ENCODE measurements around the gene RXRB. TPM values are rescaled to one million over a fixed set of nuclear protein-coding genes. Genes with fewer than 3 reads are reported as not detected.

RXRB gene
- polyA plus RNA-seq, 1 of the 3 experiments (the other 2 are of a cell fraction), result 45.8 TPM

DNA sequence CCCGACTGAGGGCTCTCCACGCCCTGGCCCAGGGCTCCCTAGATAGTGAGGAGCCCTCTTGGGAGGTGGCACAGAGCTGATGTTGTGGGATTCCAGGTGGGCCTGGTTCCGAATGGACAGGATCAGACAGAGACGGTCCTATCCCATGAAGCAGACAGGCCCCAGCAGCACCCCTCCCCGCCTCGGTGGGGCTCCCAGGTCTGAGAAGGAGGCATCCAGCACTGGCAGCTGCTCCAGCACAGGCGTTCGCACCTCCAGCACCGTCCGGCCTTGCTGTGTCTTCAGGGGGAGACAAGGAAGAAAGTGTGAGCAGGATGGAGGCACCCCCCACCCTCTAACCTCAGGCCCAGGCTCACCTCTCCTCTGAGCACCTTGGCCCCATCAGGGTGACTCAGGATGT is 36.9 kb downstream of the RXRB start:
- Histone ChIP-seq H3K27me3 (ENCODE audit: insufficient read depth) (no peaks in the 10 kb centered on the region; the same call in 1 of the 2 replicates), H3F3A (replicated peaks; ENCODE audit: insufficient read depth) (no peaks in the 10 kb centered on the region), H3K4me2 (no peak overlapping the region), H3K79me2 (ENCODE audit: insufficient read depth) (no peaks in the 10 kb centered on the region), H2AFZ (ENCODE audit: low read depth) (no peak overlapping the region), H3K36me3 (replicated peaks in 1 of 2; ENCODE audit: control insufficient read depth in 1 of 2, insufficient read depth in 2 of 2, low read length in 1 of 2) (no peaks in the 10 kb centered on the region), H3K9me3 (no peaks in the 10 kb centered on the region), H3K9ac (no peak overlapping the region), H3K4me1 (ENCODE audit: control insufficient read depth in 1 of 2, insufficient read depth in 2 of 2, low read depth in 1 of 2, low read length in 1 of 2) (peaks cover 0 to 7% of the 10 kb centered on the region in 2 experiments; a peak in 1 of 4 replicates), H3K9me2 (no peaks in the 10 kb centered on the region), H3K4me3 (ENCODE audit: low read depth in 2 of 2, low read length in 1 of 2) (no peak overlapping the region), H4K20me1 (ENCODE audit: insufficient read depth) (no peaks in the 10 kb centered on the region), H3K27ac (ENCODE audit: low read depth in 2 of 2, low read length in 1 of 2) (no peak overlapping the region)
- CTCF ChIA-PET, result interaction anchor here (0.6 to 5.8 kb wide), 7 partner anchors 10 to 148 kb away, joined by 3 to 50 read pairs (median 3); partner anchors contain the start of gene HSD17B8
- TF ChIP-seq GABPA (IDR thresholded peaks at IDR 0.05; ENCODE audit: low read depth), result no peak
- TF ChIP-seq ZBTB33 (IDR thresholded peaks at IDR 0.05; ENCODE audit: borderline replicate concordance, low read depth), result no peak
- no peak for TF ChIP-seq CHD2 (IDR thresholded peaks at IDR 0.05; ENCODE audit: low read length, partially characterized antibody)
- TF ChIP-seq MEF2A (IDR thresholded peaks at IDR 0.05; ENCODE audit: borderline replicate concordance, low read depth), result no peak
- no peak for TF ChIP-seq FOXM1 (IDR thresholded peaks at IDR 0.05; ENCODE audit: low read depth)
- TF ChIP-seq RFX5 (IDR thresholded peaks at IDR 0.05; ENCODE audit: low read length), result no peak
- no peak for TF ChIP-seq TEAD4 (IDR thresholded peaks at IDR 0.05; ENCODE audit: borderline replicate concordance, insufficient read depth)
- no peak for TF ChIP-seq REST (IDR thresholded peaks at IDR 0.05; ENCODE audit: low read depth, low read length)
- TF ChIP-seq FOXJ3 (CRISPR knock-in tag; IDR thresholded peaks at IDR 0.05), result no peak
- TF ChIP-seq, protein P1, sequence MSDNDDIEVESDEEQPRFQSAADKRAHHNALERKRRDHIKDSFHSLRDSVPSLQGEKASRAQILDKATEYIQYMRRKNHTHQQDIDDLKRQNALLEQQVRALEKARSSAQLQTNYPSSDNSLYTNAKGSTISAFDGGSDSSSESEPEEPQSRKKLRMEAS (IDR thresholded peaks at IDR 0.05; ENCODE audit: low read depth), result no peak
- TF ChIP-seq, protein P2, sequence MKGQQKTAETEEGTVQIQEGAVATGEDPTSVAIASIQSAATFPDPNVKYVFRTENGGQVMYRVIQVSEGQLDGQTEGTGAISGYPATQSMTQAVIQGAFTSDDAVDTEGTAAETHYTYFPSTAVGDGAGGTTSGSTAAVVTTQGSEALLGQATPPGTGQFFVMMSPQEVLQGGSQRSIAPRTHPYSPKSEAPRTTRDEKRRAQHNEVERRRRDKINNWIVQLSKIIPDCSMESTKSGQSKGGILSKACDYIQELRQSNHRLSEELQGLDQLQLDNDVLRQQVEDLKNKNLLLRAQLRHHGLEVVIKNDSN (IDR thresholded peaks at IDR 0.05; ENCODE audit: borderline replicate concordance, low read depth), result no peak
- TF ChIP-seq, protein P3, sequence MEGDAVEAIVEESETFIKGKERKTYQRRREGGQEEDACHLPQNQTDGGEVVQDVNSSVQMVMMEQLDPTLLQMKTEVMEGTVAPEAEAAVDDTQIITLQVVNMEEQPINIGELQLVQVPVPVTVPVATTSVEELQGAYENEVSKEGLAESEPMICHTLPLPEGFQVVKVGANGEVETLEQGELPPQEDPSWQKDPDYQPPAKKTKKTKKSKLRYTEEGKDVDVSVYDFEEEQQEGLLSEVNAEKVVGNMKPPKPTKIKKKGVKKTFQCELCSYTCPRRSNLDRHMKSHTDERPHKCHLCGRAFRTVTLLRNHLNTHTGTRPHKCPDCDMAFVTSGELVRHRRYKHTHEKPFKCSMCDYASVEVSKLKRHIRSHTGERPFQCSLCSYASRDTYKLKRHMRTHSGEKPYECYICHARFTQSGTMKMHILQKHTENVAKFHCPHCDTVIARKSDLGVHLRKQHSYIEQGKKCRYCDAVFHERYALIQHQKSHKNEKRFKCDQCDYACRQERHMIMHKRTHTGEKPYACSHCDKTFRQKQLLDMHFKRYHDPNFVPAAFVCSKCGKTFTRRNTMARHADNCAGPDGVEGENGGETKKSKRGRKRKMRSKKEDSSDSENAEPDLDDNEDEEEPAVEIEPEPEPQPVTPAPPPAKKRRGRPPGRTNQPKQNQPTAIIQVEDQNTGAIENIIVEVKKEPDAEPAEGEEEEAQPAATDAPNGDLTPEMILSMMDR (IDR thresholded peaks at IDR 0.05), result no peak
- no peak for TF ChIP-seq TAF1 (IDR thresholded peaks at IDR 0.05; ENCODE audit: borderline replicate concordance, low read depth, low read length)
- no peak for TF ChIP-seq IRF3 (IDR thresholded peaks at IDR 0.05; ENCODE audit: low read depth, low read length)
- TF ChIP-seq NFIC (IDR thresholded peaks at IDR 0.05; ENCODE audit: borderline replicate concordance), result no peak
- TF ChIP-seq USF2 (IDR thresholded peaks at IDR 0.05; ENCODE audit: borderline replicate concordance, low read depth, low read length), result no peak
- no peak for TF ChIP-seq PBX3 (IDR thresholded peaks at IDR 0.05)
- no peak for TF ChIP-seq RAD21 (IDR thresholded peaks at IDR 0.05; ENCODE audit: low read length)
- TF ChIP-seq SMC3 (IDR thresholded peaks at IDR 0.05; ENCODE audit: low read depth, low read length), result no peak
- no peak for DNase-seq
- POLR2A ChIA-PET, result no interaction called here
- WGBS (ENCODE audit: low lambda C conversion rate), result 86% methylated on average over 6 of the region's 10 CpGs

All from SK-N-SH (cell line).